Caco-2 (cell line): ENCODE results near the gene ZFP36. TPM values are rescaled to one million over a fixed set of nuclear protein-coding genes. Genes with fewer than 3 reads are reported as not detected.
A peak's percentile ranks its signal among the peaks of the same experiment; 100 is the strongest.

Source experiments
- BruUV-seq: library from RNA; stranded (reverse); fragments of 400-500 nt; replicated peaks from 2 replicates; lab custom pipeline; 2021; lab: Mats Ljungman, UMichigan
- CTCF ChIA-PET: fragments of 300-600 bp; sonication (Branson Sonifier 250); formaldehyde crosslinking; loops from one replicate; lab custom pipeline; 2022; ENCODE audit warnings: antibody characterized with exemption; lab: Charles Lee
- POLR2A ChIA-PET: fragments of 300-600 bp; sonication (Branson Sonifier 250); formaldehyde crosslinking; loops from one replicate; lab custom pipeline; 2022; ENCODE audit warnings: antibody characterized with exemption; lab: Charles Lee
- DNase-seq, 2 experiments: peaks; one replicate each; pipeline versions ENCODE4 v3.0.0 to v3.0.0-alpha.2; 2020 to 2022
- H3K27me3 ChIP-seq: replicated peaks from 2 replicates; pipeline ENCODE4 v1.6.0; 2011; ENCODE audit warnings: low read length; ENCODE audit not compliant: control insufficient read depth, insufficient read depth
- H3K36me3 ChIP-seq: 2 replicates; pipeline ENCODE4 v1.5.1; 2011; ENCODE audit warnings: low read length; ENCODE audit not compliant: control insufficient read depth, insufficient read depth
- H3K4me1 ChIP-seq: fragments of 250-450 bp; sonication (Bioruptor Pico); 2 replicates; pipeline ENCODE4 v1.5.1; 2020; ENCODE audit warnings: mild to moderate bottlenecking
- H3K4me3 ChIP-seq: 2 replicates; pipeline ENCODE4 v1.5.1; 2011; ENCODE audit warnings: low read depth, mild to moderate bottlenecking, control low read depth, low read length
- H3K9me3 ChIP-seq: fragments of 250-450 bp; sonication (Bioruptor Pico); 2 replicates; pipeline ENCODE4 v1.5.1; 2020; ENCODE audit warnings: mild to moderate bottlenecking, moderate library complexity
- H3K27ac Mint-ChIP-seq: one replicate; pipeline ENCODE4 v1.8.0; 2022; ENCODE audit warnings: mixed read lengths; ENCODE audit not compliant: unreplicated experiment
- H3K27me3 Mint-ChIP-seq: one replicate; pipeline ENCODE4 v1.8.0; 2022; ENCODE audit warnings: mixed read lengths; ENCODE audit not compliant: insufficient read depth, unreplicated experiment
- H3K36me3 Mint-ChIP-seq: one replicate; pipeline ENCODE4 v1.8.0; 2022; ENCODE audit warnings: mild to moderate bottlenecking, mixed read lengths; ENCODE audit not compliant: insufficient read depth, unreplicated experiment
- H3K4me1 Mint-ChIP-seq: one replicate; pipeline ENCODE4 v1.8.0; 2022; ENCODE audit warnings: low read depth, mixed read lengths; ENCODE audit not compliant: unreplicated experiment
- H3K4me3 Mint-ChIP-seq: one replicate; pipeline ENCODE4 v1.8.0; 2022; ENCODE audit warnings: mild to moderate bottlenecking, moderate library complexity, mixed read lengths; ENCODE audit not compliant: unreplicated experiment
- H3K9me3 Mint-ChIP-seq: one replicate; pipeline ENCODE4 v1.8.0; 2022; ENCODE audit warnings: mixed read lengths; ENCODE audit not compliant: unreplicated experiment
- CTCF ChIP-seq, 2 experiments: fragments of 200-600 bp in 1 of 2; IDR thresholded peaks; 1 replicate in 1 of 2; 2 replicates in 1 of 2; pipeline versions ENCODE4 v1.5.1 to v1.8.0; 2011 to 2022; ENCODE audit warnings: antibody characterized with exemption in 1 of 2, control low read depth in 1 of 2, inconsistent platforms in 1 of 2, low read depth in 1 of 2, low read length in 1 of 2, mild to moderate bottlenecking in 1 of 2, moderate library complexity in 1 of 2; ENCODE audit not compliant: insufficient read depth in 1 of 2, severe bottlenecking in 1 of 2, unreplicated experiment in 1 of 2
- intact Hi-C: fragments of 100-400 bp; cut with micrococcal nuclease; formaldehyde crosslinking; loops from one replicate; pipeline ENCODE4 v1.10.0; 2022; ENCODE audit not compliant: unreplicated experiment
- total RNA-seq: library from RNA; stranded (reverse); gene quantifications from 2 replicates; pipeline ENCODE4 v1.2.3, GENCODE V29; 2022

ZFP36 gene
- total RNA-seq, 1 experiment from 2014 or later: 25.8 TPM

- no peaks in the 10 kb centered on the region for H3K9me3 ChIP-seq
- intact Hi-C loops: no loop called here
- H3K36me3 ChIP-seq: peaks cover 4% of the 10 kb centered on the region; the same call in 1 of the 2 replicates
- no peaks in the 10 kb centered on the region for H3K27me3 ChIP-seq
- Mint-ChIP-seq H3K27ac (peak overlapping the region; percentile 90), H3K4me3 (peak overlapping the region; percentile 77), H3K4me1 (peaks cover 31% of the 10 kb centered on the region), H3K9me3 (no peaks in the 10 kb centered on the region), H3K27me3 (no peaks in the 10 kb centered on the region), H3K36me3 (peaks cover 85% of the 10 kb centered on the region)
- ChIA-PET CTCF (interaction anchor here (0.6 to 4.1 kb wide), 2 partner anchors 9 to 643 kb away, joined by 4 to 17 read pairs; no protein-coding TSS in a partner anchor), POLR2A (interaction anchor here (0.6 to 4.1 kb wide), 5 partner anchors 8 to 30 kb away, joined by 3 to 27 read pairs (median 5); partner anchors contain the start of genes MED29, PAF1 and RPS16)
- H3K4me1 ChIP-seq: peaks cover 38% of the 10 kb centered on the region
- TF ChIP-seq CTCF (IDR thresholded peaks at IDR 0.05; ENCODE audit: insufficient read depth in 1 of 2, low read depth in 1 of 2, low read length in 1 of 2, severe bottlenecking in 1 of 2, unreplicated experiment in 1 of 2): no peak
- H3K4me3 ChIP-seq: peak overlapping the region; percentile 94
- BruUV-seq: no TSS peak
- DNase-seq: no peak
Measured at GRCh38 chr19:39405958-39406655, 540 bp upstream of the ZFP36 start.

GRCh38 chr19:39407410-39407659, 688 bp downstream of the ZFP36 start:
- ChIA-PET CTCF (interaction anchor here (4.1 kb wide), 1 partner anchor 10 kb away, joined by 17 read pairs; no protein-coding TSS in a partner anchor), POLR2A (interaction anchor here (0.8 to 4.1 kb wide), 3 partner anchors 9 to 65 kb away, joined by 3 to 27 read pairs (median 3); partner anchors contain the start of genes MED29, PAF1 and SAMD4B)
- peak overlapping the region; percentile 90 for H3K27ac Mint-ChIP-seq
- no peak for DNase-seq
- peaks cover 37% of the 10 kb centered on the region for H3K4me1 Mint-ChIP-seq
- BruUV-seq: no TSS peak
- H3K9me3 Mint-ChIP-seq: no peaks in the 10 kb centered on the region
- H3K9me3 ChIP-seq: no peaks in the 10 kb centered on the region
- H3K27me3 ChIP-seq: no peaks in the 10 kb centered on the region
- H3K4me3 ChIP-seq: peak overlapping the region; percentile 94
- H3K36me3 ChIP-seq: peaks cover 4% of the 10 kb centered on the region; the same call in 1 of the 2 replicates
- H3K4me3 Mint-ChIP-seq: peak overlapping the region; percentile 77
- intact Hi-C loops: no loop called here
- no peak for TF ChIP-seq CTCF (IDR thresholded peaks at IDR 0.05; ENCODE audit: insufficient read depth in 1 of 2, low read depth in 1 of 2, low read length in 1 of 2, severe bottlenecking in 1 of 2, unreplicated experiment in 1 of 2)
- H3K36me3 Mint-ChIP-seq: peaks cover 85% of the 10 kb centered on the region
- peaks cover 3% of the 10 kb centered on the region for H3K27me3 Mint-ChIP-seq
- H3K4me1 ChIP-seq: peaks cover 31% of the 10 kb centered on the region

- H3K9me3 ChIP-seq: no peaks in the 10 kb centered on the region
- no peaks in the 10 kb centered on the region for H3K27me3 ChIP-seq
- H3K4me3 Mint-ChIP-seq: peak overlapping the region; percentile 77
- no TSS peak for BruUV-seq
- ChIA-PET POLR2A (interaction anchor here (0.8 to 4.1 kb wide), 3 partner anchors 10 to 65 kb away, joined by 3 to 27 read pairs (median 3); partner anchors contain the start of genes MED29, PAF1 and SAMD4B), CTCF (interaction anchor here (4.1 kb wide), 1 partner anchor 10 kb away, joined by 17 read pairs; no protein-coding TSS in a partner anchor)
- DNase-seq: peak in 1 of 2 experiments; percentile 47
- peaks cover 29% of the 10 kb centered on the region for H3K4me1 ChIP-seq
- peaks cover 38% of the 10 kb centered on the region for H3K4me1 Mint-ChIP-seq
- H3K27ac Mint-ChIP-seq: peak overlapping the region; percentile 90
- peaks cover 4% of the 10 kb centered on the region; the same call in 1 of the 2 replicates for H3K36me3 ChIP-seq
- H3K9me3 Mint-ChIP-seq: no peaks in the 10 kb centered on the region
- intact Hi-C loops: no loop called here
- H3K36me3 Mint-ChIP-seq: peaks cover 82% of the 10 kb centered on the region
- no peak for TF ChIP-seq CTCF (IDR thresholded peaks at IDR 0.05; ENCODE audit: insufficient read depth in 1 of 2, low read depth in 1 of 2, low read length in 1 of 2, severe bottlenecking in 1 of 2, unreplicated experiment in 1 of 2)
- H3K4me3 ChIP-seq: peak overlapping the region; percentile 94
- peaks cover 3% of the 10 kb centered on the region for H3K27me3 Mint-ChIP-seq
Measured at GRCh38 chr19:39407660-39408391, 1.2 kb downstream of the ZFP36 start.
